HEK293T (cell line): ENCODE data around the gene TLX1.

Experiments used
- BHLHE40 ChIP-seq: fragments of 450-650 bp; IDR thresholded peaks from 2 replicates; pipeline ENCODE4 v1.6.1; 2016; ENCODE audit warnings: mild to moderate bottlenecking, moderate library complexity, borderline replicate concordance
- ELF4 ChIP-seq: fragments of 450-650 bp; IDR thresholded peaks from 2 replicates; pipeline ENCODE4 v1.6.1; 2017; ENCODE audit warnings: antibody characterized with exemption
- FOXA1 ChIP-seq: fragments of 450-650 bp; IDR thresholded peaks from 2 replicates; pipeline ENCODE4 v1.6.1; 2016; ENCODE audit warnings: mild to moderate bottlenecking
- LEF1 ChIP-seq: fragments of 450-650 bp; IDR thresholded peaks from 2 replicates; pipeline ENCODE4 v1.6.1; 2017; ENCODE audit warnings: mild to moderate bottlenecking, borderline replicate concordance
- NFRKB ChIP-seq: fragments of 450-650 bp; IDR thresholded peaks from 2 replicates; pipeline ENCODE4 v1.6.1; 2016; ENCODE audit warnings: mild to moderate bottlenecking, moderate library complexity
- SP1 ChIP-seq: fragments of 450-650 bp; IDR thresholded peaks from 2 replicates; pipeline ENCODE4 v1.6.1; 2017
- ZNF384 ChIP-seq: fragments of 450-650 bp; IDR thresholded peaks from 2 replicates; pipeline ENCODE4 v1.6.1; 2016

DNA sequence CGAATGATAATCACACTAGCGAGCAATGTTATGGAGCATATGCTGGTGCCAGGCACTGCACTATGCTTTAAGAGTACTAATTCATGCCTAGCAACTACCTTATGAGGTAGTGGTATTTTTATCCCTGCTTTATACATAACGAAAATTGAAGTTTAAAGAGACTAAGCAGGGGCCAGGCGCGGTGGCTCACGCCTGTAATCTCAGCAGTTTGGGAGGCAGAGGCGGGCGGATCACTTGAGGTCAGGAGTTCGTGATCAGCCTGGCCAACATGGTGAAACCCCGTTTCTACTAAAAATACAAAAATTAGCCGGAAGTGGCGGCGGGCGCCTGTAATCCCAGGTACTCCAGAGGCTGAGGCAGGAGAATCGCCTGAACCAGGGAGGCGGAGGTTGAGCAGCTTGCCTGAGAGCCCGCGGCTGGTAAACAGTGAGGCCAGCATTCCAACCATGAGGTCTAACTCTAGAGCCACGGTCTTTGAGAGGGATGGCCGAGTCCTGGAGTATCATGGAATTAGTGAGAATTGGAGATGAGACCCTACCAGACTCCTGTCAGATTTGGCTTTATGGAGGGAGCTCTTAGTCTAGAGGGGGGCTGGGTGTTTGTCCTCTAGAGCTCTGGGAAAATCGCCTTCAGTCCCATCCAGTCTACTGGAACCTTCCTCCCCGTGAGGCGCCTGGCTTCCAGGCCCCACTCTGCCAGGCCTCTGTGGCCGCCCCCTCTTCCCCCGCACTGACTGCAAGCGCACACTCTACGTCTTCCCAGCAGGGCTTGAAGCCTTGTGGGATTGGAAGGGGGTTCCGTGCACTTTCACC is 11.6 kb downstream of the TLX1 start:
- no peak for TF ChIP-seq BHLHE40
- no peak for TF ChIP-seq LEF1
- TF ChIP-seq NFRKB = no peak
- no peak for TF ChIP-seq FOXA1
- no peak for TF ChIP-seq ZNF384
- no peak for TF ChIP-seq SP1
- no peak for TF ChIP-seq ELF4
